ENCODE measurements around the gene SORBS2. TPM values are rescaled to one million over a fixed set of nuclear protein-coding genes. Genes with fewer than 3 reads are reported as not detected.
A peak's percentile ranks its signal among the peaks of the same experiment; 100 is the strongest.

The SORBS2 gene
- polyA plus RNA-seq, 12 donors, result 18.0 to 42.8 (median 34.8) TPM; not detected in 1

DNA sequence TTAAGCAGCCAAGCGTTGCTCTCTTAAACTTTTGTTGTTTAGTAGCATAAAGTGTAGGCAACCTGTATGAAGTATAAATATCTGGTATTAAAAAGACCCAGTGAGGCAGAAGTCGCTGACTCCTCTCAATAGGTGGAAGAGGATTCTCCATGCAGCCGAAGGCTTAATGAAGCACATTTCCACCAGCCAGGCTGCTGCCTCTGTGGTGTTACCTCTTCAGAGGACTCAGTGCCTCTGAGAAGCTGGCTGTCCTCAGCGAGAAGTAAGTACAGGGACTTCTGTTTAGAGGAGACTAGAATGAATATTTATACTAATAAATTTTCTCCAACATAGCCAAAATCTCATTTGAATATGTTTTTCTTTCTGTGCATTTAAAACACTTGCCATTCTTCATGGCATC lies 6.0 kb downstream of the SORBS2 start:
- DNase-seq, result no peak

- no peak for DNase-seq
These were observed 6.7 kb downstream of the SORBS2 start for GRCh38 chr4:185805262-185805802.

GRCh38 chr4:185803022-185803421 lies 9.0 kb downstream of the SORBS2 start:
- DNase-seq, result no peak

DNA sequence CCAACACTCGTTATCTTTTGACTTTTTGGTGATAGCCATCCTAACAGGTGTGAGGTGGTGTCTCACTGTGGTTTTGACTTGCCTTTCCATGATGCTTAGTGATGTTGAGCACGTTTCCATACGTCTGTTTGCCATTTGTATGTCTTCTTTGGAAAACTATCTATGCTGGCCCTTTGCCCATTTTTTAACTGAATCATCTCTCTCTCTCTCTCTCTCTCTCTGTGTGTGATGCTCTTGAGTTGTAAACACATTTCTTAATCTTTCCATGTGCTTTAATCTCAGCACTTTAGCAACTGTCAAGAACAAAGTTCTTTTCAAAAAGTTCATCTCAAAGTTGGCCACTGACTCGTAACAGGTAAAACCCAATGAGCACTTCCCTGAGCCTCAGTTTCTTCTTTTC lies 10.5 kb downstream of the SORBS2 start:
- no peak for DNase-seq

DNA sequence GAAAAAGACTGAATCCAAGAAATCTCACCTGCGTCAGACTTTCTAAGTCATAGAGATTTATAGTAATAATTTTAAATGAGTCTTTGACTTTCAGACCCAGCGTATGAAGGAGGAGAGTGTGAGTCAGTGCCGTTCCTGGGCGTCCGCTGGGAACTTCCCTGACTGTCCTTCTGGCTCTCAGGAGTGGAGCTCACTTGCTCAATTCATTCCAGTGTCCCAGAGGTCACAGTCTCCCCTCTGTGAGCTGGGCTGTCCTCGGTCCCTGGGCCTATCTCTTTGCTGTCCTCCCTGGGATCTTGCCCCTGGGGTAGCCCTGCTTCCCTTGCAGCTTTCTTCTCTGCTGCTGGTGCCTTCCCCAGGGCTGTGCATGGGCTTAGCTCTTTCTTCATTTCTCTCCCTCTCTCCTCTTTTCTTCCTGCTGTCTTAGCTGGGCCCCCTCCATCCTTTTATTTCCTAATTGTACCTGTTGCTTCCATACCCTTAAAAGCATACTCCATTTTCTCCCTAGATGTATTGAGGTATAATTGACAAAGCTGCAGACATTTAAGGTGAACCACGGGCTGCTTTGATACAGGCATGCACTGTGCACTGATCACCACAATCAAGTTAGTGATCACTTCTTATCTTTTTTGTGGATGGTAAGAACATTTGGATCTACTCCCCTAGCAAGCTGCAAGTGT lies 11.6 kb downstream of the SORBS2 start:
- no peak for DNase-seq

- DNase-seq, result no peak
These were observed 12.6 kb downstream of the SORBS2 start for GRCh38 chr4:185799442-185799841.

GRCh38 chr4:185797596-185798338 lies 14.2 kb downstream of the SORBS2 start:
- DNase-seq, result no peak

DNA sequence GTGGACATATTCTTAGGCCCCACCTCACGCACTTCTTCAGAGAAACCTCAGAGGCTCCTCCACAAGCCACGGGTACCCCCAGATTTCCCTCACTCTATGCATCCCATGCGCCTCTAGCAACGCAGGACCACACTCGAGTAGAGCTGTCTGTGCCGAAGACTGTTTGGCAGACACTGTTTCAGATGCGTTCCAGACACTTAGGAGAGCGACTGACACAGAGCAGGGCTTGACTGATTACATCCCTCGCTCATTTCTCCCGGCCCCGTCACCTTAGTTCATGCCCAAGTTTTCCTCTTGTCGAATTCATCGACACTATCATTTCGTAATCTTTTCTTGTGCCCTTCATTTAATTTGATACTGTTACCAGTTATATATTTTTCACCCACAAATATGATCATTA lies 15.0 kb downstream of the SORBS2 start:
- no peak for DNase-seq

- no peak for DNase-seq
These were observed 15.8 kb downstream of the SORBS2 start for GRCh38 chr4:185796176-185796575.

DNA sequence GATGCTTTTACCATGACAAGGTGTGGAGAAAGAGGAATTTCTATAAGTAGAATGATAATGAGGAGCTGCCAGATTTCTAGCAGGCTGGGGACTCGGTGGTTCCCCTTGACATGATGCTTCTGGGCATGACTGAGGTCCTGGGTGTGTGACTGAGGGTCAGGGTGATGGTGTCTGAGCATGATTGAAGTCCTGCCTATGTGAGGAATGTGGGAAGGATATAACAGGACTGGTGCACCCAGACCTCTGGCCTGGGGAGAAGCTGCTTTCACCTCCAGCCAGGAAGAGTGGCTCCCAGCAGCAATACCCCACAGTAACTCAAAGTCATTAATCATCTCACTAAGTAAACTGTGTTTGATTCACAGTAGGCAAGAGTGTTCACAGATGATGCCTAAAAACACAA lies 17.4 kb downstream of the SORBS2 start:
- no peak for DNase-seq

DNA sequence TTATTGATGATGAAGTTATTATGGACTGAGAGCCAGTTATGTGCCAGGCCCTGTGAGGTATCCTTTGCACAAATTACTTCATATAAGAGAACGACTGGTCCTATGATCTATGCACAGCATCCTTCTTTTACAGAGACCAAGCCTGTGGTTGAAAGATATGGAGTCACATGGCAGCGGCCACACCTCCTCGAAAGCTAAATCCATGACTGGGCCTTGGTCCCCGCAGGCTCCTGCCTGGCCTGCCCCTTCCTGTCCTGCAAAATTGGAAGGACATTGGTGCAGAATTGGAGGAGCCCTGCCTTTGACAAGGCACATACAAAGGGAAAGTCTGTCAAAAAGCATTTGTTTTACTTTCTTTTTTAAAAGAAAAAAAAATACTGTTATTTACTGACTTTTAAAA lies 18.3 kb downstream of the SORBS2 start:
- no peak for DNase-seq

- no peak for DNase-seq
These were observed 18.9 kb downstream of the SORBS2 start for GRCh38 chr4:185793116-185793485.

DNA sequence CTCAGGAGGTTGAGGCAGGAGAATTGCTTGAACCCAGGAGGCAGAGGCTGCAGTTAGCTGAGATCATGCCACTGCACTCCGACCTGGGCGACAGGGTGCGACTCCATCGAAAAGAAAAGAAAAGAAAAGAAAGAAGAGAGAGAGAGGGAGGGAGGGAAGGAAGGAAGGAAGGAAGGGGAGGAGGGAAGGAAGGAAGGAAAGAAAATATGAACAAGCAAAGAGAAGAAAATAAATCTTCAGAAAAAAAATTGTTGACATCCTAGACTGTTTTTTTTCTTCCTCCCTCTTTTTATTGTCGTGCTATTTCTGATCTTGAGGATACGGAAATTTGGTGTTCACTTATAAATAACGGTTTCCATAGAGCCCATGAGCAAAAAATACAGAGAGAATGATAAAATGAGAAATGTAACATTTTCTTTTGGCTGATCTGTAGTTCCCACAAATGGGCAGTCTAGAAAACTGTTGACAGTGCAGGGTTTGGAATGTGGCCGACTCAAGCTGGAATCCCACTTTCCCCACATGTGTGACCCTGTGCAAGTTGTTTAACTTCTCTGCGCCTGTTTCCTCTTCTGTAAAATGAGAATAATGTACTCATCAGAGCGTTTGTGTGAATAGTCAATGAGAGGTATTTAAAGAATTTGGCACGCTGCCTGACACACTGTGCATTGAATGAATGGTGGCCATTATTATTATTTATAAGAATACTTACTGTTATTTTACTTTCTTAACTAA lies 19.4 kb downstream of the SORBS2 start:
- DNase-seq, result peak; percentile 13

DNA sequence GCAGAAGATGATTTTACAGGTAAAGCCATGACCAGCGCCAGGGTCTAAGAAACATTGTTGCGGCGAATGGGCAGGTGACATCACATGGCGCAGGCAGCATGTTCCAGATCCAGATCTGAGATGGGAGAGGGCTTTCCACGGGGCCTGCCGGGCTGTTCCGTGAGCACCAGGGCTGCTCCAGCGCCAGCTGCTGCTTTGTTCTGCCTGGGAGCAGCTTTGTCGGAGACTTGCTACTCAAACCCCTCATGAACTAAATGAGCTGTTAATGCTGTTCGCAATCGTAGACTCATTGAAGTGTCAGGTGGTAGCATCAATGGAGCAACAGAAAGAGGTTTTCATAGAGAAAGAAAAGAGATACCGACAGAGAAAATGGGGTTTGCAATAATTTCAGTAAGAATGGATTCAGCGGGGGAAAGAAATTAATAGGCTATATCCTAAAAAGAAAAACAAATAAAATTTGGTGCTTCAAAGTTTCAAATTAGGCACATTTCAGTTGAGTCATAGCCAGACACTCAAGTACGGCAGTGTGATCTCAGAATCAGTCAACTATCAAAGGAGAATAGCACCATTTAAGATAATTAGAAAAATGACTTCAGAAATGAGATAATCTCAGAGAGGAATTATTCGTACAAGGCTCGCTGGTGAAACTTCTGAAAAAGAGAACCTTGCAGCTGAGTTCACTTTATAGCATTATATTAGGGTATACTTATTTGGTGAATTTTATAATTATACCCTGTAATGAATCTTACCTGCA lies 23.9 kb downstream of the SORBS2 start:
- DNase-seq, result no peak

DNA sequence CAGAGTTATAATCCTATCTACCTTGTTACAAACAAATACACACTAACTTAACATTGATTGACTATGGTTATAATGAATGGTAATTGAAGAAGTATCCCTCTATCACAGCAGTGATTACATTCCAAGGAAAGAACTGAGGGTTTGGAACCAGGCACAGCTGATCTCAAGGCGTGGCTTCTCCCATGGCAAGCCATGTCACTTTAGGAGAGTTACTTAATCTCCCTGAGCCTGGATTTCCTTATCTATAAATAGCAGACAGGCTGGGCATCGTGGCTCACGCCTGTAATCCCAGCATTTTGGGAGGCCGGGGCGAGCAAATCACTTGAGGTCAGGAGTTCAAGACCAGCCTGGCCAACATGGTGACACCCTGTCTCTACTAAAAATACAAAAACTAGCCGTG lies 25.6 kb downstream of the SORBS2 start:
- DNase-seq, result no peak

GRCh38 chr4:185783574-185783973 lies 28.4 kb downstream of the SORBS2 start:
- no peak for DNase-seq

DNA sequence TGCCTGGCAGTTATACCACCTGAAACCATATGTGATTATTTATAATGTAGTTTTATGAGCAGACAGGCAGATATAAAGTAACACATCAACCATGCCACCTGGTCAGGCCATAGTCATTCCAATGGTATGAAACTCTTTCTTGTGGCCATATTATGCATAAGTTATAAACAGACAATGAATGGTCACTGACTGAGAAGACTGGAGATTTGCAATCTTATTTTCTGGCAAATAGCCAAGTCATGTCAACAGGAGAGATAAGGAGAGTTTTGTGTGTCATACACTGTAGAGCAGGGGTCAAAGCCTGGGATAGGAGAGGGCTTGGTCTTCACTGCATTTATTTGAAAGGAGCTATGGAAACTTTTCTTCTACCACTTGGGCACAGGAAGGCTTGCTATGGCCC lies 29.5 kb downstream of the SORBS2 start:
- no peak for DNase-seq

DNA sequence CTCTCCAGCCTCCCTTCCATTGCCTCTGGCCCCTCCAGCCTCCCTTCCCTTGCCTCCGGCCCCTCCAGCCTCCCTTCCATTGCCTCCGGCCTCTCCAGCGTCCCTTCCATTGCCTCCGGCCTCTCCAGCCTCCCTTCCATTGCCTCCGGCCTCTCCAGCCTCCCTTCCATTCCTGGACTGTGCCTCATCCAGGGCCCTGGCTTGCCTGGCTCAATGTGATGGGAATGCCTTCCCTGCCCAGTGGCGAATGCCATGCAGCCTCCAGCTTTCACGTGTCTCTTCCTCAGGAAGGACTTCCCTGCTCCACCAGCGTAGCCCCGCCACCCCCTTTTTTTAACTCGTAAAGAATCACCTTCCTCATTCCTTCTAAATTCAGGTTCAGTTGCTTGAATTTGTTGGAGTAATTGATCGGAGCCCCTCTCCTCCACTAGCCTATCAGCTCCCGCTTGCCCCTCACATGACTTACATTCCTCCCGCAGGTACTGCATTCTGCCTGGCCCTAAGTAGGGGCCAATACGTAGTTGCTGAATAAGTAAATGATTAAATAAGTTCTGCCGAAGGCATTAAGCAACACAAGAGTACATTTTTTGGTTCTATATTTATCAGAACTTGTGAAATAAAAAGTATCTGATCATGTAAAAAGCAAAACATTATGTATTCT lies 30.3 kb downstream of the SORBS2 start:
- no peak for DNase-seq

- DNase-seq, result no peak
These were observed 31.5 kb downstream of the SORBS2 start for GRCh38 chr4:185780472-185780871.

GRCh38 chr4:185779517-185779916 lies 32.5 kb downstream of the SORBS2 start:
- DNase-seq, result no peak

GRCh38 chr4:185778307-185778706 lies 33.7 kb downstream of the SORBS2 start:
- DNase-seq, result no peak
